HepG2 (cell line): Measurements from ENCODE around the gene TXNDC11. TPM values are rescaled to one million over a fixed set of nuclear protein-coding genes. Genes with fewer than 3 reads are reported as not detected.
A peak's percentile ranks its signal among the peaks of the same experiment; 100 is the strongest.

ENCODE experiments used
- EP300 ChIP-seq, 3 experiments: sonication (generic) in 1 of 3; formaldehyde crosslinking in 1 of 3; IDR thresholded peaks; 2 replicates each; pipeline versions ENCODE4 v1.5.1 to v1.6.1; 2011 to 2020; ENCODE audit warnings: low read depth in 2 of 3, low read length in 2 of 3, borderline replicate concordance in 1 of 3, improper control_type of control experiment in 1 of 3, mild to moderate bottlenecking in 1 of 3, missing genetic modification reagents in 1 of 3, moderate library complexity in 1 of 3
- EZH2 ChIP-seq: conservative IDR thresholded peaks from 2 replicates; pipeline ENCODE4 v1.6.1; 2012; ENCODE audit warnings: mild to moderate bottlenecking, low read depth, low read length, moderate library complexity
- FOXC1 ChIP-seq: sonication (generic); formaldehyde crosslinking; IDR thresholded peaks from 2 replicates; pipeline ENCODE4 v1.8.0; 2022; ENCODE audit warnings: mild to moderate bottlenecking, missing genetic modification reagents, borderline replicate concordance
- FOXO4 ChIP-seq: sonication (generic); formaldehyde crosslinking; conservative IDR thresholded peaks from 2 replicates; pipeline ENCODE4 v1.8.1; 2023; ENCODE audit warnings: missing genetic modification reagents
- HOXA7 ChIP-seq: sonication (generic); formaldehyde crosslinking; IDR thresholded peaks from 2 replicates; pipeline ENCODE4 v1.8.1; 2022; ENCODE audit warnings: mild to moderate bottlenecking, missing genetic modification reagents, moderate library complexity
- KDM4B ChIP-seq: sonication (generic); formaldehyde crosslinking; IDR thresholded peaks from 2 replicates; pipeline ENCODE4 v1.4.0; 2020; ENCODE audit warnings: missing genetic modification reagents
- KLF12 ChIP-seq: sonication (generic); formaldehyde crosslinking; IDR thresholded peaks from 2 replicates; pipeline ENCODE4 v1.4.0; 2020; ENCODE audit warnings: missing genetic modification reagents, borderline replicate concordance
- MED8 ChIP-seq: sonication (generic); formaldehyde crosslinking; IDR thresholded peaks from 2 replicates; pipeline ENCODE4 v1.8.1; 2023; ENCODE audit warnings: mild to moderate bottlenecking, missing genetic modification reagents; ENCODE audit not compliant: insufficient replicate concordance
- NFAT5 ChIP-seq: sonication (generic); formaldehyde crosslinking; IDR thresholded peaks from 2 replicates; pipeline ENCODE4 v1.4.0; 2020; ENCODE audit warnings: missing genetic modification reagents
- SNRNP70 ChIP-seq: fragments of 200-400 bp; formaldehyde crosslinking; IDR thresholded peaks from 2 replicates; pipeline ENCODE4 v1.6.1; 2017; ENCODE audit warnings: mild to moderate bottlenecking, low read depth, low read length, moderate library complexity
- TCF7L2 ChIP-seq: IDR thresholded peaks from 2 replicates; pipeline ENCODE4 v1.6.1; 2011; ENCODE audit warnings: mild to moderate bottlenecking, low read depth, low read length, moderate library complexity
- YEATS2 ChIP-seq: sonication (generic); formaldehyde crosslinking; IDR thresholded peaks from 2 replicates; pipeline ENCODE4 v1.4.0; 2020; ENCODE audit warnings: missing genetic modification reagents, borderline replicate concordance
- ZNF124 ChIP-seq: sonication (generic); formaldehyde crosslinking; IDR thresholded peaks from 2 replicates; pipeline ENCODE4 v1.4.0; 2020; ENCODE audit warnings: missing genetic modification reagents
- ZNF18 ChIP-seq: sonication (generic); formaldehyde crosslinking; IDR thresholded peaks from 2 replicates; pipeline ENCODE4 v1.8.0; 2022; ENCODE audit warnings: mild to moderate bottlenecking, missing genetic modification reagents; ENCODE audit not compliant: insufficient replicate concordance
- ZNF292 ChIP-seq: sonication (generic); formaldehyde crosslinking; IDR thresholded peaks from 2 replicates; pipeline ENCODE4 v1.8.1; 2022; ENCODE audit warnings: mild to moderate bottlenecking, low read depth, missing genetic modification reagents, borderline replicate concordance
- ZNF34 ChIP-seq: sonication (generic); formaldehyde crosslinking; IDR thresholded peaks from 2 replicates; pipeline ENCODE4 v1.4.0; 2020; ENCODE audit warnings: mild to moderate bottlenecking, missing genetic modification reagents, borderline replicate concordance
- ZNF484 ChIP-seq: sonication (generic); formaldehyde crosslinking; IDR thresholded peaks from 2 replicates; pipeline ENCODE4 v1.5.1; 2020; ENCODE audit warnings: mild to moderate bottlenecking, low read depth, missing genetic modification reagents, borderline replicate concordance
- ZNF770 ChIP-seq: sonication (generic); formaldehyde crosslinking; IDR thresholded peaks from 2 replicates; pipeline ENCODE4 v1.5.0; 2020; ENCODE audit warnings: mild to moderate bottlenecking, missing genetic modification reagents
- polyA plus RNA-seq, 8 experiments: library from polyadenylated mRNA; depleted of rRNA in 3 of 8; stranded (reverse) in 7 of 8; unstranded in 1 of 8; fragments of >200 nt; fragmentation: Illumina TruSeq in 4 of 8; extraction: Trizol in 4 of 8; gene quantifications; 2 replicates each; pipeline versions ENCODE4 v1.2.1 to v1.2.3, GENCODE V29; 2011 to 2016; ENCODE audit warnings: low read depth in 4 of 8, missing spikeins in 1 of 8, mixed read lengths in 1 of 8; ENCODE audit not compliant: insufficient read depth in 1 of 8
- total RNA-seq, 5 experiments: library from RNA; depleted of rRNA; stranded (reverse); fragments of >200 nt; fragmentation: Illumina TruSeq; extraction: Trizol; gene quantifications; 2 replicates each; pipeline ENCODE4 v1.2.3, GENCODE V29; 2016; ENCODE audit warnings: low read depth in 1 of 5

Gene TXNDC11
- total and polyA plus RNA-seq, 2 of the 13 experiments (the other 11 are each of a cell fraction or from before 2014, with no cell fraction given) = 74.9 to 123 TPM

GRCh38 chr16:11630046-11630767 lies 112.5 kb downstream of the TXNDC11 start (continued):
- no peak for TF ChIP-seq NFAT5 (CRISPR knock-in tag)
- TF ChIP-seq HOXA7 (CRISPR knock-in tag) = no peak
- no peak for TF ChIP-seq ZNF18 (CRISPR knock-in tag)
- no peak for TF ChIP-seq KLF12 (CRISPR knock-in tag)
- no peak for TF ChIP-seq KDM4B (CRISPR knock-in tag)
- TF ChIP-seq ZNF484 = no peak
- TF ChIP-seq FOXC1 (CRISPR knock-in tag) = peak; percentile 37; the same call in 1 of the 2 replicates
- TF ChIP-seq FOXO4 (CRISPR knock-in tag) = no peak
- TF ChIP-seq TCF7L2 = no peak
- no peak for TF ChIP-seq MED8
- no peak for TF ChIP-seq EZH2
- no peak for TF ChIP-seq ZNF770 (CRISPR knock-in tag)
- no peak for TF ChIP-seq YEATS2 (CRISPR knock-in tag)
- TF ChIP-seq ZNF34 (CRISPR knock-in tag) = no peak
- TF ChIP-seq EP300 (IDR thresholded peaks at IDR 0.05; ENCODE audit: low read depth in 2 of 2, low read length in 2 of 2) = peak in 1 of 2 experiments; percentile 32; a peak in 1 of 4 replicates
- TF ChIP-seq EP300 (CRISPR knock-in tag; IDR thresholded peaks at IDR 0.05; ENCODE audit: borderline replicate concordance) = no peak
- TF ChIP-seq SNRNP70 = no peak
- peak; percentile 41; the same call in 1 of the 2 replicates for TF ChIP-seq ZNF292 (CRISPR knock-in tag)
- no peak for TF ChIP-seq ZNF124 (CRISPR knock-in tag)
